Fibroblast of skin of abdomen (primary cell): ENCODE measurements around the gene ZNF516.

Experiments
- DNase-seq: peaks from one replicate; pipeline ENCODE4 v3.0.0-alpha.2; 2013

The ZNF516 gene

GRCh38 chr18:76506974-76507764, 12.1 kb upstream of the ZNF516 start:
- DNase-seq, result no peak

- DNase-seq, result no peak
Observed at GRCh38 chr18:76506395-76506794, 11.4 kb upstream of the ZNF516 start.

- no peak for DNase-seq
Observed at GRCh38 chr18:76505614-76506013, 10.6 kb upstream of the ZNF516 start.

- no peak for DNase-seq
Observed at GRCh38 chr18:76504749-76505148, 9.7 kb upstream of the ZNF516 start.

- DNase-seq, result no peak
Observed at GRCh38 chr18:76503649-76504386, 8.8 kb upstream of the ZNF516 start.

GRCh38 chr18:76502551-76502950, 7.5 kb upstream of the ZNF516 start:
- no peak for DNase-seq

GRCh38 chr18:76499637-76500340, 4.7 kb upstream of the ZNF516 start:
- DNase-seq, result no peak

- no peak for DNase-seq
Observed at GRCh38 chr18:76499021-76499420, 4.0 kb upstream of the ZNF516 start.

GRCh38 chr18:76498064-76498463, 3.0 kb upstream of the ZNF516 start:
- no peak for DNase-seq

- no peak for DNase-seq
Observed at GRCh38 chr18:76497021-76497420, 2.0 kb upstream of the ZNF516 start.

- DNase-seq, result peak; percentile 78
Observed at GRCh38 chr18:76496194-76496890, 1.3 kb upstream of the ZNF516 start.

- DNase-seq, result peak; percentile 61
Observed at GRCh38 chr18:76495435-76496193, 572 bp upstream of the ZNF516 start.

- DNase-seq, result peak; percentile 65
Observed at GRCh38 chr18:76494231-76495005, 624 bp downstream of the ZNF516 start.

- DNase-seq, result peak; percentile 76
Observed at GRCh38 chr18:76493213-76494161, 1.6 kb downstream of the ZNF516 start.

- peak; percentile 99 for DNase-seq
Observed at GRCh38 chr18:76492669-76493212, 2.3 kb downstream of the ZNF516 start.

- DNase-seq, result no peak
Observed at GRCh38 chr18:76491776-76492668, 3.0 kb downstream of the ZNF516 start.

- DNase-seq, result peak; percentile 74
Observed at GRCh38 chr18:76491473-76491775, 3.6 kb downstream of the ZNF516 start.

GRCh38 chr18:76490670-76491472, 4.2 kb downstream of the ZNF516 start:
- DNase-seq, result no peak
